B cell (primary cell): ENCODE data around the gene TNFRSF1A. TPM values are rescaled to one million over a fixed set of nuclear protein-coding genes. Genes with fewer than 3 reads are reported as not detected.

Source experiments
- ATAC-seq: fragments of 200-7000 bp; cut with Tn5 transposase; one replicate; pipeline ENCODE4 v1.10.0; 2021; ENCODE audit warnings: low read depth, mild to moderate bottlenecking, moderate number of reproducible peaks, moderate library complexity
- CTCF ChIA-PET: fragments of 350-600 bp; sonication (Branson Sonifier 250); formaldehyde crosslinking; loops from one replicate; lab custom pipeline; 2021; ENCODE audit warnings: antibody characterized with exemption, inconsistent platforms; lab: Charles Lee
- POLR2A ChIA-PET: fragments of 350-600 bp; sonication (Branson Sonifier 250); formaldehyde crosslinking; loops from one replicate; lab custom pipeline; 2021; ENCODE audit warnings: antibody characterized with exemption; lab: Charles Lee
- DNase-seq: peaks from one replicate; pipeline ENCODE4 v3.0.0; 2013
- H2AFZ ChIP-seq: 2 replicates; pipeline ENCODE4 v1.6.1; 2012; ENCODE audit warnings: mild to moderate bottlenecking, low read depth, low read length; ENCODE audit not compliant: insufficient read depth, poor library complexity, severe bottlenecking
- H3K27ac ChIP-seq, 2 donors: 1 replicate in 1 of 2; 2 replicates in 1 of 2; pipeline ENCODE4 v1.5.1; 2012 to 2013; ENCODE audit warnings: low read length in 2 of 2, mild to moderate bottlenecking in 2 of 2, moderate library complexity in 1 of 2
- H3K27me3 ChIP-seq, 4 experiments: fragments of 200-600 bp in 1 of 4; sonication (generic) in 1 of 4; replicated peaks in 1 of 4; 1 replicate in 2 of 4; 2 replicates in 2 of 4; pipeline versions ENCODE4 v1.6.1 to v1.7.0; 2013 to 2016; ENCODE audit warnings: low read length in 3 of 4, mild to moderate bottlenecking in 2 of 4, mixed read lengths in 1 of 4, moderate library complexity in 1 of 4; ENCODE audit not compliant: insufficient read depth in 4 of 4, control insufficient read depth in 3 of 4; ENCODE audit errors: control extremely low read depth in 1 of 4
- H3K36me3 ChIP-seq, 2 experiments: replicated peaks in 1 of 2; 1 replicate in 1 of 2; 2 replicates in 1 of 2; pipeline versions ENCODE4 v1.6.1 to v1.7.1; 2013; ENCODE audit warnings: low read length in 1 of 2; ENCODE audit not compliant: insufficient read depth in 2 of 2, control insufficient read depth in 1 of 2; ENCODE audit errors: control extremely low read depth in 1 of 2, extremely low read depth in 1 of 2
- H3K4me1 ChIP-seq, 2 donors: fragments of 200-600 bp in 1 of 2; sonication (generic) in 1 of 2; 1 replicate in 1 of 2; 2 replicates in 1 of 2; pipeline versions ENCODE4 v1.5.1 to v1.6.1; 2013 to 2017; ENCODE audit warnings: low read length in 2 of 2; ENCODE audit not compliant: control insufficient read depth in 2 of 2, insufficient read depth in 2 of 2
- H3K4me2 ChIP-seq: replicated peaks from 2 replicates; pipeline ENCODE3; 2012; ENCODE audit warnings: mild to moderate bottlenecking, low read depth, low read length; ENCODE audit not compliant: poor library complexity, severe bottlenecking
- H3K4me3 ChIP-seq, 5 experiments: fragments of 200-600 bp in 1 of 5; sonication (generic) in 1 of 5; 1 replicate in 3 of 5; 2 replicates in 2 of 5; pipeline versions ENCODE4 v1.5.1 to v1.7.0; 2011 to 2016; ENCODE audit warnings: low read length in 4 of 5, mild to moderate bottlenecking in 4 of 5, low read depth in 2 of 5, control low read depth in 1 of 5, moderate library complexity in 1 of 5; ENCODE audit not compliant: insufficient read depth in 1 of 5; ENCODE audit errors: control extremely low read depth in 1 of 5, extremely low read depth in 1 of 5
- H3K79me2 ChIP-seq: fragments of 200-600 bp; sonication (generic); one replicate; pipeline ENCODE4 v1.6.0; 2016; ENCODE audit warnings: low read length; ENCODE audit not compliant: control insufficient read depth, insufficient read depth
- H3K9ac ChIP-seq: fragments of 200-600 bp; sonication (generic); 2 replicates; pipeline ENCODE4 v1.6.1; 2017; ENCODE audit warnings: mild to moderate bottlenecking, low read length, moderate library complexity
- H3K9me3 ChIP-seq, 3 donors: one replicate each; pipeline versions ENCODE4 v1.6.1 to v1.7.1; 2013; ENCODE audit warnings: low read length in 2 of 3; ENCODE audit not compliant: control insufficient read depth in 2 of 3, insufficient read depth in 1 of 3; ENCODE audit errors: control extremely low read depth in 1 of 3
- H4K20me1 ChIP-seq: 2 replicates; pipeline ENCODE4 v1.6.0; 2012; ENCODE audit warnings: mild to moderate bottlenecking, low read length; ENCODE audit not compliant: insufficient read depth, control insufficient read depth, poor library complexity, severe bottlenecking
- H3K27ac Mint-ChIP-seq: one replicate; pipeline ENCODE4 v1.8.0; 2021; ENCODE audit warnings: mixed read lengths
- H3K27me3 Mint-ChIP-seq: one replicate; pipeline ENCODE4 v1.8.0; 2021; ENCODE audit warnings: mixed read lengths
- H3K4me1 Mint-ChIP-seq: one replicate; pipeline ENCODE4 v1.8.0; 2021; ENCODE audit warnings: mixed read lengths
- H3K4me3 Mint-ChIP-seq: one replicate; pipeline ENCODE4 v1.8.0; 2021; ENCODE audit warnings: mixed read lengths
- H3K9me3 Mint-ChIP-seq: one replicate; pipeline ENCODE4 v1.8.0; 2022; ENCODE audit warnings: mixed read lengths; ENCODE audit not compliant: insufficient read depth
- EZH2 ChIP-seq: IDR thresholded peaks from 2 replicates; pipeline ENCODE4 v1.6.1; 2012; ENCODE audit warnings: borderline replicate concordance, low read depth, mild to moderate bottlenecking, moderate library complexity, low read length; ENCODE audit not compliant: insufficient read depth, poor library complexity, severe bottlenecking
- WGBS: methylation state at CpG from one replicate; pipeline ENCODE4 v1.1.5; 2013; ENCODE audit warnings: missing lambda C conversion rate; ENCODE audit not compliant: insufficient coverage; 5-methylcytosine and 5-hydroxymethylcytosine counted together
- intact Hi-C: fragments of 100-400 bp; cut with micrococcal nuclease; formaldehyde crosslinking; loops from one replicate; pipeline ENCODE4 v1.10.0; 2022
- polyA plus RNA-seq: library from polyadenylated mRNA; depleted of rRNA; stranded (reverse); fragments of >200 nt; gene quantifications from 2 replicates; pipeline ENCODE4 v1.2.3, GENCODE V29; 2012
- total RNA-seq, 2 donors: library from RNA; stranded (reverse); fragments of 120-200 nt in 1 of 2; gene quantifications; 1 replicate in 1 of 2; 2 replicates in 1 of 2; pipeline versions ENCODE4 v1.2.3 to v1.2.4, GENCODE V29; 2013 to 2022
- TF ChIP-seq, protein P1 (sequence below): fragments of 200-600 bp; IDR thresholded peaks from one replicate; pipeline ENCODE4 v1.8.0; 2022; ENCODE audit warnings: antibody characterized with exemption, mild to moderate bottlenecking

Gene TNFRSF1A
- total and polyA plus RNA-seq, 2 donors (not counting 1 experiment from before 2014, with no cell fraction given): 0.59 to 1.6 TPM

DNA sequence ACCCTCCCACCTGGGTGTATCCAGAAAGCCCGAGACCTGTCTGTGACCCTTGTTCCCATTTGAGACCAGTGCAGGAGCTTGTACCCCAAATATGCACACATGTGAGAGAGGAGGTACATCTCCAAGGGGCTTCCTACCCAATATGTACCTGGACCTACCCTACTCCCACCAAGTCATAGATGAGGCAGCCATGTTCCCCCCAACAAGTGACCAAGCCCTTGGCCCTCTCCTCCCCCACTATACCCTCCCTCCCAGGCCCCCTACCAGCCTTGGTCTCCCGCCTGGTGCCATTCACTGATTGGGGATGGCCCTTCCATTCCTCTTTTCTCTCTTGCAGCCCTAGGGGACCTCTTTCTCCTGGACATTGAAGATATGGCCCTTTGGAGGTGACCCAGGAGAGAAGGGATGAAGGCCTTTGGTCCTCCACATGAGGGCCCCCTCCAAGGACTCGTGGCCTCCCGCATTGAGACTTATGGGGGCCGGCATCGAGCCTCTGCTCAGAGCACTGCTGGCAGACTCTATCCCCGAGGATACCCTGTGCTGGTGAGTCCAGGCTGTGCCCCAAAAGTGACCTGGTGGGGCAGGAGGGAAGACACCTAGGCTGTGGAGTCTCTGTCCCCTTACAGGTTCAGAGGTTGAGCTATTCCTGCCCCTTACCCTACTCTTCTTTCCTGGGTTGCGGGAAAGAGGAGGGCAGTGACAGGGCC is 29.9 kb downstream of the TNFRSF1A start:
- ChIA-PET CTCF (no interaction called here), POLR2A (no interaction called here)
- Mint-ChIP-seq H3K9me3 (no peaks in the 10 kb centered on the region), H3K27ac (no peak overlapping the region), H3K27me3 (peaks cover 59% of the 10 kb centered on the region), H3K4me1 (no peaks in the 10 kb centered on the region), H3K4me3 (peak overlapping the region; percentile 10)
- H3K79me2 ChIP-seq: no peaks in the 10 kb centered on the region
- no peak for DNase-seq
- peaks cover 10 to 13% of the 10 kb centered on the region in 2 donors for H3K4me1 ChIP-seq
- WGBS: 96% methylated on average over 7 of the region's 8 CpGs
- H3K27me3 ChIP-seq: peaks cover 0 to 72% (median 20%) of the 10 kb centered on the region in 4 experiments
- no peak overlapping the region for H3K9ac ChIP-seq
- H2AFZ ChIP-seq: no peak overlapping the region
- peaks cover 0 to 6% (median 0%) of the 10 kb centered on the region in 3 donors for H3K9me3 ChIP-seq
- no peaks in the 10 kb centered on the region for H3K36me3 ChIP-seq
- no peaks in the 10 kb centered on the region for H4K20me1 ChIP-seq
- no peak for ATAC-seq
- intact Hi-C loops: no loop called here
- no peak overlapping the region for H3K4me2 ChIP-seq
- no peak overlapping the region for H3K27ac ChIP-seq
- H3K4me3 ChIP-seq: no peak overlapping the region
- TF ChIP-seq, protein P1, sequence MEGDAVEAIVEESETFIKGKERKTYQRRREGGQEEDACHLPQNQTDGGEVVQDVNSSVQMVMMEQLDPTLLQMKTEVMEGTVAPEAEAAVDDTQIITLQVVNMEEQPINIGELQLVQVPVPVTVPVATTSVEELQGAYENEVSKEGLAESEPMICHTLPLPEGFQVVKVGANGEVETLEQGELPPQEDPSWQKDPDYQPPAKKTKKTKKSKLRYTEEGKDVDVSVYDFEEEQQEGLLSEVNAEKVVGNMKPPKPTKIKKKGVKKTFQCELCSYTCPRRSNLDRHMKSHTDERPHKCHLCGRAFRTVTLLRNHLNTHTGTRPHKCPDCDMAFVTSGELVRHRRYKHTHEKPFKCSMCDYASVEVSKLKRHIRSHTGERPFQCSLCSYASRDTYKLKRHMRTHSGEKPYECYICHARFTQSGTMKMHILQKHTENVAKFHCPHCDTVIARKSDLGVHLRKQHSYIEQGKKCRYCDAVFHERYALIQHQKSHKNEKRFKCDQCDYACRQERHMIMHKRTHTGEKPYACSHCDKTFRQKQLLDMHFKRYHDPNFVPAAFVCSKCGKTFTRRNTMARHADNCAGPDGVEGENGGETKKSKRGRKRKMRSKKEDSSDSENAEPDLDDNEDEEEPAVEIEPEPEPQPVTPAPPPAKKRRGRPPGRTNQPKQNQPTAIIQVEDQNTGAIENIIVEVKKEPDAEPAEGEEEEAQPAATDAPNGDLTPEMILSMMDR: no peak
- no peak for TF ChIP-seq EZH2
